Renal cortex interstitium (tissue), 11 donors: ENCODE measurements around the gene PFKFB4. TPM values are rescaled to one million over a fixed set of nuclear protein-coding genes. Genes with fewer than 3 reads are reported as not detected.
"Not testable (repeated sequence)": the region's sequence is repeated elsewhere in the genome, so short reads cannot be mapped to it uniquely, and the experiment has no call there.

Experiments used
- DNase-seq, 11 donors: peaks; one replicate each; pipeline ENCODE4 v3.0.0-alpha.2; 2013; ENCODE audit warnings: low read depth in 9 of 11, low spot score in 4 of 11; ENCODE audit errors: extremely low read depth in 1 of 11
- polyA plus RNA-seq, 3 donors: library from polyadenylated mRNA; unstranded; fragments of 120-200 nt; gene quantifications; one replicate each; pipeline ENCODE4 v1.2.1, GENCODE V29; 2013; ENCODE audit not compliant: insufficient read length in 3 of 3

The PFKFB4 gene
- polyA plus RNA-seq, 3 donors, result 4.0 to 12.8 (median 5.2) TPM

GRCh38 chr3:48544141-48544540 lies 12.5 kb downstream of the PFKFB4 start:
- no peak for DNase-seq

- no peak for DNase-seq
Observed at GRCh38 chr3:48543271-48543866, 13.2 kb downstream of the PFKFB4 start.

- DNase-seq, result no peak
Observed at GRCh38 chr3:48538451-48538850, 18.2 kb downstream of the PFKFB4 start.

GRCh38 chr3:48536785-48537184 lies 19.8 kb downstream of the PFKFB4 start:
- no peak for DNase-seq

- no peak for DNase-seq
Observed at GRCh38 chr3:48536116-48536515, 20.5 kb downstream of the PFKFB4 start.

GRCh38 chr3:48535578-48535977 lies 21.0 kb downstream of the PFKFB4 start:
- DNase-seq, result no peak

GRCh38 chr3:48532977-48533337 lies 23.6 kb downstream of the PFKFB4 start:
- DNase-seq, result no peak

GRCh38 chr3:48532271-48532976 lies 24.2 kb downstream of the PFKFB4 start:
- DNase-seq, result no peak

GRCh38 chr3:48530701-48531100 lies 25.9 kb downstream of the PFKFB4 start:
- DNase-seq, result not testable (repeated sequence)

- DNase-seq, result no peak
Observed at GRCh38 chr3:48528754-48529153, 27.8 kb downstream of the PFKFB4 start.

- no peak for DNase-seq
Observed at GRCh38 chr3:48528048-48528447, 28.6 kb downstream of the PFKFB4 start.

GRCh38 chr3:48524970-48525369 lies 31.6 kb downstream of the PFKFB4 start:
- DNase-seq, result no peak

- DNase-seq, result no peak
Observed at GRCh38 chr3:48521635-48522034, 35.0 kb downstream of the PFKFB4 start.

GRCh38 chr3:48519277-48519643 lies 37.3 kb downstream of the PFKFB4 start:
- no peak for DNase-seq

- DNase-seq, result no peak
Observed at GRCh38 chr3:48518638-48519276, 37.8 kb downstream of the PFKFB4 start.

- DNase-seq, result no peak
Observed at GRCh38 chr3:48518069-48518468, 38.5 kb downstream of the PFKFB4 start.

GRCh38 chr3:48516571-48516970 lies 40.0 kb downstream of the PFKFB4 start:
- DNase-seq, result no peak

- no peak for DNase-seq
Observed at GRCh38 chr3:48514431-48515227, 42.0 kb downstream of the PFKFB4 start.

GRCh38 chr3:48511551-48511950 lies 45.1 kb downstream of the PFKFB4 start:
- DNase-seq, result no peak
